Measurements from ENCODE around the gene PDE6G.

DNA sequence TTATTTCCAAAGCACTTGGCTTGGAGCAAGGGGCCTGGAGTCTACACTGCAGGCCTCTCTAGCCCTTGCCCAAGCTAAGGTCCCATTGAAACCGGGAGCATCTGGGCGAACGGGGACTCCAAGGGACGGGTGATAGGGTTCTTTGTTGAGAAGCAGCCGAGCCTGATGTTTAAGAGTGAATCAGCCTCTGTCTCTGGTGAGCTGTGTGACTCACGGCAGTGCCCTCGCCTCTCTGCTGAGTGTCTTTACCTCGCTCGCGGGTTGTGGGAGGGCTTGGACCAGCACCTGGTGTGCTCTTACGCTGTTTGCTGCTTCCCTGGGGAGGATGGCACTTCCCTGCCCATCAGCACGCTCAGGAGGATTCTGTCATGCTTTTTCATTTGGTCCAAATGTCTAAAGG lies 28.8 kb upstream of the PDE6G start:
- TF ChIP-seq, protein P1, sequence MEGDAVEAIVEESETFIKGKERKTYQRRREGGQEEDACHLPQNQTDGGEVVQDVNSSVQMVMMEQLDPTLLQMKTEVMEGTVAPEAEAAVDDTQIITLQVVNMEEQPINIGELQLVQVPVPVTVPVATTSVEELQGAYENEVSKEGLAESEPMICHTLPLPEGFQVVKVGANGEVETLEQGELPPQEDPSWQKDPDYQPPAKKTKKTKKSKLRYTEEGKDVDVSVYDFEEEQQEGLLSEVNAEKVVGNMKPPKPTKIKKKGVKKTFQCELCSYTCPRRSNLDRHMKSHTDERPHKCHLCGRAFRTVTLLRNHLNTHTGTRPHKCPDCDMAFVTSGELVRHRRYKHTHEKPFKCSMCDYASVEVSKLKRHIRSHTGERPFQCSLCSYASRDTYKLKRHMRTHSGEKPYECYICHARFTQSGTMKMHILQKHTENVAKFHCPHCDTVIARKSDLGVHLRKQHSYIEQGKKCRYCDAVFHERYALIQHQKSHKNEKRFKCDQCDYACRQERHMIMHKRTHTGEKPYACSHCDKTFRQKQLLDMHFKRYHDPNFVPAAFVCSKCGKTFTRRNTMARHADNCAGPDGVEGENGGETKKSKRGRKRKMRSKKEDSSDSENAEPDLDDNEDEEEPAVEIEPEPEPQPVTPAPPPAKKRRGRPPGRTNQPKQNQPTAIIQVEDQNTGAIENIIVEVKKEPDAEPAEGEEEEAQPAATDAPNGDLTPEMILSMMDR (IDR thresholded peaks at IDR 0.05; ENCODE audit: low read depth, low read length) = no peak
- TF ChIP-seq EZH2phosphoT487 (IDR thresholded peaks at IDR 0.05; ENCODE audit: low read depth) = no peak

Data from OCI-LY3 (cell line).